Thyroid gland (tissue), 4 donors: ENCODE results near the gene SPOCK2. TPM values are rescaled to one million over a fixed set of nuclear protein-coding genes. Genes with fewer than 3 reads are reported as not detected.

Experiments used
- DNase-seq, 2 donors: peaks; one replicate each; pipeline ENCODE4 v3.0.0-alpha.2; 2019
- H3K27ac ChIP-seq, 3 donors: fragments of 200-600 bp; sonication (generic); 1 replicate in 2 of 3; 2 replicates in 1 of 3; pipeline ENCODE4 v1.5.1; 2016 to 2019; ENCODE audit warnings: mild to moderate bottlenecking in 1 of 3, moderate library complexity in 1 of 3
- H3K27me3 ChIP-seq: fragments of 200-600 bp; sonication (generic); one replicate; pipeline ENCODE4 v1.5.1; 2019
- H3K36me3 ChIP-seq, 2 donors: fragments of 200-600 bp; sonication (generic); one replicate each; pipeline ENCODE4 v1.5.1; 2016 to 2019
- H3K4me1 ChIP-seq, 2 donors: fragments of 200-600 bp; sonication (generic); one replicate each; pipeline ENCODE4 v1.5.1; 2017 to 2019
- H3K4me3 ChIP-seq, 3 donors: fragments of 200-600 bp; sonication (generic); replicated peaks in 1 of 3; 1 replicate in 2 of 3; 2 replicates in 1 of 3; pipeline ENCODE4 v1.5.1; 2016; ENCODE audit warnings: mild to moderate bottlenecking in 1 of 3
- H3K9me3 ChIP-seq: fragments of 200-600 bp; sonication (generic); one replicate; pipeline ENCODE4 v1.5.1; 2017
- CTCF ChIP-seq, 6 experiments: fragments of 200-600 bp in 3 of 6; fragments of 450-650 bp in 3 of 6; sonication (generic) in 3 of 6; IDR thresholded peaks; one replicate each; pipeline ENCODE4 v1.5.1; 2016 to 2019; ENCODE audit warnings: antibody characterized with exemption in 6 of 6, mild to moderate bottlenecking in 2 of 6, inconsistent platforms in 1 of 6, moderate library complexity in 1 of 6
- POLR2A ChIP-seq, 2 donors: fragments of 450-650 bp; IDR thresholded peaks; one replicate each; pipeline ENCODE4 v1.6.1; 2017; ENCODE audit warnings: antibody characterized with exemption in 2 of 2, mild to moderate bottlenecking in 2 of 2, moderate library complexity in 1 of 2
- WGBS, 2 donors: methylation state at CpG; one replicate each; pipeline ENCODE4 v1.1.5; 2017; 5-methylcytosine and 5-hydroxymethylcytosine counted together
- intact Hi-C: fragments of 100-400 bp; cut with DNase I; formaldehyde crosslinking; loops from one replicate; pipeline ENCODE4 v1.15.1; 2023
- total RNA-seq, 4 donors: library from RNA; depleted of rRNA; stranded (reverse); fragments of >200 nt; gene quantifications; one replicate each; pipeline ENCODE4 v1.2.3, GENCODE V29; 2016

The SPOCK2 gene
- total RNA-seq, 4 donors from 2014 or later: 4.3 to 17.6 (median 13.5) TPM

- intact Hi-C loops: no loop called here
- DNase-seq: no peak
These were observed 14.4 kb downstream of the SPOCK2 start for GRCh38 chr10:72073708-72074573.

GRCh38 chr10:72072639-72073038 lies 15.7 kb downstream of the SPOCK2 start:
- intact Hi-C loops: no loop called here

More at GRCh38 chr10:72073708-72074573, 14.4 kb downstream of the SPOCK2 start:
- Histone ChIP-seq H3K27ac (no peak overlapping the region), H3K4me3 (no peak overlapping the region), H3K27me3 (no peaks in the 10 kb centered on the region), H3K36me3 (no peaks in the 10 kb centered on the region), H3K4me1 (no peaks in the 10 kb centered on the region), H3K9me3 (no peaks in the 10 kb centered on the region)
- TF ChIP-seq POLR2A (IDR thresholded peaks at IDR 0.05) (no peak), CTCF (IDR thresholded peaks at IDR 0.05) (no peak)
- 76 to 77% methylated on average over 12 to 13 of the region's 14 CpGs for WGBS, 2 donors

GRCh38 chr10:72072046-72072445 lies 16.3 kb downstream of the SPOCK2 start:
- TF ChIP-seq POLR2A (IDR thresholded peaks at IDR 0.05) (no peak), CTCF (IDR thresholded peaks at IDR 0.05) (no peak)
- WGBS, 2 donors: 86 to 96% methylated on average over 3 to 5 of the region's 5 CpGs
- Histone ChIP-seq H3K36me3 (no peaks in the 10 kb centered on the region), H3K4me3 (no peak overlapping the region), H3K4me1 (no peaks in the 10 kb centered on the region), H3K27me3 (no peaks in the 10 kb centered on the region), H3K9me3 (no peaks in the 10 kb centered on the region), H3K27ac (no peak overlapping the region)
- intact Hi-C loops: no loop called here
- no peak for DNase-seq

More at GRCh38 chr10:72072639-72073038, 15.7 kb downstream of the SPOCK2 start:
- Histone ChIP-seq H3K9me3 (no peaks in the 10 kb centered on the region), H3K27me3 (no peaks in the 10 kb centered on the region), H3K4me3 (no peak overlapping the region), H3K36me3 (no peaks in the 10 kb centered on the region), H3K4me1 (no peaks in the 10 kb centered on the region), H3K27ac (no peak overlapping the region)
- TF ChIP-seq CTCF (IDR thresholded peaks at IDR 0.05) (no peak), POLR2A (IDR thresholded peaks at IDR 0.05) (no peak)
- 96 to 97% methylated on average over 5 of the region's 5 CpGs for WGBS, 2 donors
- no peak for DNase-seq

GRCh38 chr10:72069751-72070526 lies 18.4 kb downstream of the SPOCK2 start:
- 62 to 69% methylated on average over 6 to 7 of the region's 7 CpGs for WGBS, 2 donors
- DNase-seq: no peak

More at GRCh38 chr10:72069751-72070526, 18.4 kb downstream of the SPOCK2 start:
- H3K9me3 ChIP-seq: no peaks in the 10 kb centered on the region
- intact Hi-C loops: no loop called here
- no peak overlapping the region for H3K27ac ChIP-seq
- H3K4me3 ChIP-seq: no peak overlapping the region
- no peaks in the 10 kb centered on the region for H3K36me3 ChIP-seq
- no peaks in the 10 kb centered on the region for H3K27me3 ChIP-seq
- no peak for TF ChIP-seq CTCF (IDR thresholded peaks at IDR 0.05)
- no peak for TF ChIP-seq POLR2A (IDR thresholded peaks at IDR 0.05)
- H3K4me1 ChIP-seq: no peaks in the 10 kb centered on the region
